GM10266 (cell line): Measurements from ENCODE around the gene COMTD1.

Experiments used
- DNase-seq: peaks from one replicate; pipeline ENCODE4 v3.0.0; 2012; ENCODE audit errors: extremely low spot score
- CTCF ChIP-seq: IDR thresholded peaks from 2 replicates; pipeline ENCODE4 v1.5.1; 2012; ENCODE audit warnings: mild to moderate bottlenecking, low read depth; ENCODE audit not compliant: control insufficient read depth, insufficient read depth; ENCODE audit errors: missing control alignments

COMTD1 gene

GRCh38 chr10:75245354-75246250 lies 9.8 kb upstream of the COMTD1 start:
- TF ChIP-seq CTCF = no peak
- no peak for DNase-seq

- TF ChIP-seq CTCF = no peak
- no peak for DNase-seq
Observed at GRCh38 chr10:75244487-75245353, 9.0 kb upstream of the COMTD1 start.

- DNase-seq = no peak
Observed at GRCh38 chr10:75243426-75243825, 7.7 kb upstream of the COMTD1 start.

GRCh38 chr10:75240329-75241076 lies 4.7 kb upstream of the COMTD1 start:
- TF ChIP-seq CTCF = no peak
- no peak for DNase-seq

More at GRCh38 chr10:75243426-75243825, 7.7 kb upstream of the COMTD1 start:
- no peak for TF ChIP-seq CTCF

GRCh38 chr10:75239096-75239790 lies 3.5 kb upstream of the COMTD1 start:
- DNase-seq = no peak
- no peak for TF ChIP-seq CTCF

GRCh38 chr10:75238182-75239095 lies 2.7 kb upstream of the COMTD1 start:
- no peak for DNase-seq
- TF ChIP-seq CTCF = no peak
